Astrocyte (in vitro differentiated cells and primary cell): ENCODE data around the gene ZNF682. TPM values are rescaled to one million over a fixed set of nuclear protein-coding genes. Genes with fewer than 3 reads are reported as not detected.

Source experiments
- DNase-seq: peaks from one replicate; pipeline ENCODE4 v3.0.0-alpha.2; 2010; ENCODE audit warnings: low read depth
- FAIRE-seq: peaks from 2 replicates; lab custom pipeline; 2011; peaks lifted over from hg19 to GRCh38; lab: Jason Lieb, UNC
- H2AFZ ChIP-seq: 2 replicates; pipeline ENCODE4 v1.6.0; 2012; ENCODE audit warnings: low read depth, low read length, inconsistent platforms
- H3K27ac ChIP-seq: 2 replicates; pipeline ENCODE4 v1.5.1; 2011; ENCODE audit warnings: low read depth, low read length, inconsistent platforms
- H3K27me3 ChIP-seq: 2 replicates; pipeline ENCODE4 v1.6.0; 2011; ENCODE audit warnings: low read length, inconsistent platforms; ENCODE audit not compliant: insufficient read depth
- H3K36me3 ChIP-seq: 2 replicates; pipeline ENCODE4 v1.5.1; 2011; ENCODE audit warnings: low read length, inconsistent platforms; ENCODE audit not compliant: insufficient read depth
- H3K4me1 ChIP-seq: 2 replicates; pipeline ENCODE4 v1.5.1; 2011; ENCODE audit warnings: low read length, inconsistent platforms; ENCODE audit not compliant: insufficient read depth
- H3K4me2 ChIP-seq: 2 replicates; pipeline ENCODE4 v1.6.0; 2012; ENCODE audit warnings: low read length, inconsistent platforms
- H3K4me3 ChIP-seq: 2 replicates; pipeline ENCODE4 v1.5.1; 2011; ENCODE audit warnings: low read depth, mild to moderate bottlenecking, low read length, inconsistent platforms; ENCODE audit not compliant: insufficient read depth
- H3K79me2 ChIP-seq: 2 replicates; pipeline ENCODE4 v1.6.0; 2012; ENCODE audit warnings: mild to moderate bottlenecking, low read length, inconsistent platforms; ENCODE audit not compliant: insufficient read depth
- H3K9ac ChIP-seq: 2 replicates; pipeline ENCODE4 v1.6.0; 2012; ENCODE audit warnings: mild to moderate bottlenecking, low read length, inconsistent platforms
- H3K9me3 ChIP-seq: 2 replicates; pipeline ENCODE4 v1.5.1; 2012; ENCODE audit warnings: low read depth, mild to moderate bottlenecking, low read length, inconsistent platforms; ENCODE audit not compliant: insufficient read depth
- H4K20me1 ChIP-seq: 2 replicates; pipeline ENCODE4 v1.6.0; 2012; ENCODE audit warnings: low read length, inconsistent platforms; ENCODE audit not compliant: insufficient read depth
- H3K27ac Mint-ChIP-seq: one replicate; pipeline ENCODE4 v1.8.0; 2021; ENCODE audit warnings: mild to moderate bottlenecking, mixed read lengths; ENCODE audit not compliant: unreplicated experiment
- H3K27me3 Mint-ChIP-seq: one replicate; pipeline ENCODE4 v1.8.0; 2021; ENCODE audit warnings: low read depth, mixed read lengths; ENCODE audit not compliant: unreplicated experiment
- H3K36me3 Mint-ChIP-seq: one replicate; pipeline ENCODE4 v1.8.0; 2021; ENCODE audit warnings: low read depth, mixed read lengths; ENCODE audit not compliant: unreplicated experiment
- H3K4me1 Mint-ChIP-seq: one replicate; pipeline ENCODE4 v1.8.0; 2021; ENCODE audit warnings: low read depth, mixed read lengths; ENCODE audit not compliant: unreplicated experiment
- H3K4me3 Mint-ChIP-seq: one replicate; pipeline ENCODE4 v1.8.0; 2021; ENCODE audit warnings: mild to moderate bottlenecking, moderate library complexity, mixed read lengths; ENCODE audit not compliant: unreplicated experiment
- H3K9me3 Mint-ChIP-seq: one replicate; pipeline ENCODE4 v1.8.0; 2021; ENCODE audit warnings: mild to moderate bottlenecking, mixed read lengths; ENCODE audit not compliant: unreplicated experiment
- EZH2 ChIP-seq: IDR thresholded peaks from 2 replicates; pipeline ENCODE4 v1.6.1; 2012; ENCODE audit warnings: mild to moderate bottlenecking, low read length, inconsistent platforms; ENCODE audit not compliant: insufficient read depth
- total RNA-seq: library from RNA; stranded (reverse); gene quantifications from 2 replicates; pipeline ENCODE4 v1.2.1, GENCODE V29; 2021
- TF ChIP-seq, protein P1 (sequence below): IDR thresholded peaks from 2 replicates; pipeline ENCODE4 v1.5.1; 2011; ENCODE audit warnings: low read depth, mild to moderate bottlenecking, inconsistent platforms, low read length, moderate library complexity; ENCODE audit not compliant: insufficient read depth

The ZNF682 gene
- total RNA-seq, 1 donor from 2014 or later, result 6.2 TPM

DNA sequence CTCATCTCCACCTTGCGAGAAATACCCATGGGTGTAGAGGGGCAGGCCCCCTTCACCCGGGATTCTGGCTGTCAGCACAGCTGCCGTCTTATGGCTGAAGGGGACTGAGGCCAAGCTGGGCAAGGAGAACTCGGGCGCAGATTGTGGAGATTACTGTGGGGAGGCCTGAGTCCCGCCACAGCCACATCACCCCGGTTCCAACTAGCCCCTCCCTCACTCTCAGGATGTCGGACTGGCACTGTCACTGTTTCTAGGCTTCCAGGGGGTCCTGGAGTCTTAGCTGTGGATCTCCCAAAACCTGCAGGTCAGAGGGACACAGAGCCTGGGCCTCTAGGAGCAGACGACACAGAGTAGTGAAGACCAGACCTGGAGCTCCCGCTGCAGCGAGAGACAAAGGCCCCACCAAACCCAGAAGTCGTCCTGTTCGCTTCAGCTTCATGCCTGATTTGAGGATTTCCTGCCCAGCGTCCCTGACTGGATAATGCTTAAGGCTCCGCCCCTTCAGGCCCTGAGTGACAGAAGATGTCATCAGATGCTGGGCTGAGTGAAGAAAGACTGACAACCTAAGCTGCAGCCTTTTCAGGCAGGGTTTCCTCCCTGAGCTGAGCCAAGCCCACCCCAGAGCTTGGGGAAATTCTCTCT, 82.8 kb downstream of the ZNF682 start:
- no peak for DNase-seq
- H2AFZ ChIP-seq, result no peak overlapping the region
- H3K4me3 Mint-ChIP-seq, result no peak overlapping the region

DNA sequence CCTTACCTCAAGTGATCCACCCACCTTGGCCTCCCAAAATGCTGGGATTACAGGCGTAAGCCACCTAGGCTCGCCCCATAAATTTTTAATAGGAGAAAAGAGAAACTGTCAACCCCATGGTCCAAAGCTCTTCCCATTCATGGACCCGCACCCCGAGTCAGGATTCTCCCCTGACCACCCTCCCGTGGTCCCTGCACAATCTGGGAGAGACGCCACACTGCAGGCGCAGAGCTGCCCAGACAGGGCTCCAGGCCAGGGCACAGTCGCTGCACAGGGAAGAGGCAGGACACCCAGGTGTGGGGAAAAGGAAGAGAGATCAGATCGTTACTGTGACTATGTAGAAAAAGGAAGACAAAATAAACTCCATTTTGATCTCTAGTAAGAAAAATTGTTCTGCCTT, 84.1 kb downstream of the ZNF682 start:
- Histone ChIP-seq H3K79me2 (no peaks in the 10 kb centered on the region), H3K27me3 (no peaks in the 10 kb centered on the region), H3K4me2 (no peak overlapping the region), H2AFZ (no peak overlapping the region), H3K9me3 (no peaks in the 10 kb centered on the region), H3K4me3 (no peak overlapping the region), H4K20me1 (no peaks in the 10 kb centered on the region), H3K27ac (no peak overlapping the region), H3K4me1 (no peaks in the 10 kb centered on the region), H3K9ac (no peak overlapping the region), H3K36me3 (no peaks in the 10 kb centered on the region)
- DNase-seq (no peak), FAIRE-seq (no peak)
- no peaks in the 10 kb centered on the region for H3K27me3 Mint-ChIP-seq
- H3K36me3 Mint-ChIP-seq, result no peaks in the 10 kb centered on the region
- H3K9me3 Mint-ChIP-seq, result peaks cover 14% of the 10 kb centered on the region
- no peak overlapping the region for H3K27ac Mint-ChIP-seq
- H3K4me1 Mint-ChIP-seq, result no peaks in the 10 kb centered on the region
- H3K4me3 Mint-ChIP-seq, result no peak overlapping the region
- no peak for TF ChIP-seq EZH2
- TF ChIP-seq, protein P1, sequence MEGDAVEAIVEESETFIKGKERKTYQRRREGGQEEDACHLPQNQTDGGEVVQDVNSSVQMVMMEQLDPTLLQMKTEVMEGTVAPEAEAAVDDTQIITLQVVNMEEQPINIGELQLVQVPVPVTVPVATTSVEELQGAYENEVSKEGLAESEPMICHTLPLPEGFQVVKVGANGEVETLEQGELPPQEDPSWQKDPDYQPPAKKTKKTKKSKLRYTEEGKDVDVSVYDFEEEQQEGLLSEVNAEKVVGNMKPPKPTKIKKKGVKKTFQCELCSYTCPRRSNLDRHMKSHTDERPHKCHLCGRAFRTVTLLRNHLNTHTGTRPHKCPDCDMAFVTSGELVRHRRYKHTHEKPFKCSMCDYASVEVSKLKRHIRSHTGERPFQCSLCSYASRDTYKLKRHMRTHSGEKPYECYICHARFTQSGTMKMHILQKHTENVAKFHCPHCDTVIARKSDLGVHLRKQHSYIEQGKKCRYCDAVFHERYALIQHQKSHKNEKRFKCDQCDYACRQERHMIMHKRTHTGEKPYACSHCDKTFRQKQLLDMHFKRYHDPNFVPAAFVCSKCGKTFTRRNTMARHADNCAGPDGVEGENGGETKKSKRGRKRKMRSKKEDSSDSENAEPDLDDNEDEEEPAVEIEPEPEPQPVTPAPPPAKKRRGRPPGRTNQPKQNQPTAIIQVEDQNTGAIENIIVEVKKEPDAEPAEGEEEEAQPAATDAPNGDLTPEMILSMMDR, result no peak

More for the DNA sequence above, 82.8 kb downstream of the ZNF682 start:
- Histone ChIP-seq H3K79me2 (no peaks in the 10 kb centered on the region), H3K9ac (no peak overlapping the region), H3K36me3 (no peaks in the 10 kb centered on the region), H4K20me1 (no peaks in the 10 kb centered on the region), H3K4me1 (no peaks in the 10 kb centered on the region), H3K9me3 (no peaks in the 10 kb centered on the region), H3K27me3 (no peaks in the 10 kb centered on the region), H3K27ac (no peak overlapping the region), H3K4me3 (no peak overlapping the region), H3K4me2 (no peak overlapping the region)
- Mint-ChIP-seq H3K36me3 (no peaks in the 10 kb centered on the region), H3K9me3 (peaks cover 14% of the 10 kb centered on the region), H3K4me1 (no peaks in the 10 kb centered on the region), H3K27ac (no peak overlapping the region), H3K27me3 (peaks cover 3% of the 10 kb centered on the region)
- TF ChIP-seq, protein P1, result no peak
- TF ChIP-seq EZH2, result no peak
- FAIRE-seq, result no peak

Other genes with a start within 250 kb of the ZNF682 start
- 12.3 and 12.9 TPM in 2 replicates for gene ZNF506, start 217.8 kb downstream of the ZNF682 start, total RNA-seq
- gene ZNF253, start 173.6 kb downstream of the ZNF682 start, total RNA-seq, result 7.6 and 11.1 TPM in 2 replicates
- 12.8 and 15.8 TPM in 2 replicates for gene ZNF93, start 138.6 kb downstream of the ZNF682 start, total RNA-seq
- 3.1 and 5.8 TPM in 2 replicates for gene ZNF90, start 38.5 kb upstream of the ZNF682 start, total RNA-seq
- gene ZNF486, start 127.7 kb upstream of the ZNF682 start, total RNA-seq, result 4.7 and 7.0 TPM in 2 replicates